ENCODE results near the gene PPFIA1. TPM values are rescaled to one million over a fixed set of nuclear protein-coding genes. Genes with fewer than 3 reads are reported as not detected.
"Not testable (repeated sequence)": the region's sequence is repeated elsewhere in the genome, so short reads cannot be mapped to it uniquely, and the experiment has no call there.

The PPFIA1 gene
- total RNA-seq, 3 donors from 2014 or later, result 38.2 to 48.0 (median 46.7) TPM

DNA sequence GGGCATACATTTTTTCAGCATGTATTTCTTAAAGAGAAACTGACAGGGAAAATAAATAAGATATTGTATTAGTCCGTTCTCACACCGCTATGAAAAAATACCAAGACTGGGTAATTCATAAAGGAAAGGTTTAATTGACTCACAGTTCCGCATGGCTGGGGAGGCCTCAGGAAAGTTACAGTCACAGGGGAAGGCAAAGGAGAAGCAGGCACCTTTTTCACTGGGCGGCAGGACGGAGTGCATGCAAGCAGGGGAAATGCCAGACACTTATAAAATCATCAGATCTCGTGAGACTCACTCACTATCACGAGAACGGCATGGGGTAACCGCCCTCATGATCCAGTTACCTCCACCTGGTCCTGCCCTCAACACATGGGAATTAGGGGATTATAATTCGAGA is 44.2 kb downstream of the PPFIA1 start:
- DNase-seq (no peak), ATAC-seq (no peak)
- no peaks in the 10 kb centered on the region for H3K9me3 Mint-ChIP-seq
- peaks cover 8% of the 10 kb centered on the region for H3K4me1 Mint-ChIP-seq (ENCODE audit: low read depth)
- H3K27me3 Mint-ChIP-seq (ENCODE audit: low read depth), result no peaks in the 10 kb centered on the region
- peaks cover 13% of the 10 kb centered on the region for H3K36me3 Mint-ChIP-seq (ENCODE audit: insufficient read depth)
- H3K4me3 Mint-ChIP-seq, result no peak overlapping the region

DNA sequence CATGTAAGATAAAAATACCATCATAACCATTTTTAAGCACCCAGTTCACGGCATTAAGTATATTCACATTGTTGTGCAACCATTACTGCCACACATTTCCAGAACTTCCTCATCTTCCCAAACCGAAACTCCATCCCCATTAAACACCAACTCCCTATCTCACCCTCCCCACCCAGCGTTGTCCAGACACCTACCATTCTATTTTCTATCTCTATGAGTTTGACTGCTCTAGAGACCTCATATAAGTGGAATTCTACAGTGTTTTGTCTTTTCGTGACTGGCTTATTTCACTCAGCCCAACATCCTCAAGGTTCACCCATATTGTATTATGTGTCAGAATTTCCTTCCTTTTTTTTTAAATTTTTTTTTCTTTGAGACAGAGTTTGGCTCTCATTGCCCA is 45.2 kb downstream of the PPFIA1 start:
- no peaks in the 10 kb centered on the region for H3K27me3 Mint-ChIP-seq (ENCODE audit: low read depth)
- H3K9me3 Mint-ChIP-seq, result no peaks in the 10 kb centered on the region
- DNase-seq (no peak), ATAC-seq (no peak)
- peaks cover 8% of the 10 kb centered on the region for H3K4me1 Mint-ChIP-seq (ENCODE audit: low read depth)
- H3K36me3 Mint-ChIP-seq (ENCODE audit: insufficient read depth), result peaks cover 11% of the 10 kb centered on the region
- H3K4me3 Mint-ChIP-seq, result no peak overlapping the region

DNA sequence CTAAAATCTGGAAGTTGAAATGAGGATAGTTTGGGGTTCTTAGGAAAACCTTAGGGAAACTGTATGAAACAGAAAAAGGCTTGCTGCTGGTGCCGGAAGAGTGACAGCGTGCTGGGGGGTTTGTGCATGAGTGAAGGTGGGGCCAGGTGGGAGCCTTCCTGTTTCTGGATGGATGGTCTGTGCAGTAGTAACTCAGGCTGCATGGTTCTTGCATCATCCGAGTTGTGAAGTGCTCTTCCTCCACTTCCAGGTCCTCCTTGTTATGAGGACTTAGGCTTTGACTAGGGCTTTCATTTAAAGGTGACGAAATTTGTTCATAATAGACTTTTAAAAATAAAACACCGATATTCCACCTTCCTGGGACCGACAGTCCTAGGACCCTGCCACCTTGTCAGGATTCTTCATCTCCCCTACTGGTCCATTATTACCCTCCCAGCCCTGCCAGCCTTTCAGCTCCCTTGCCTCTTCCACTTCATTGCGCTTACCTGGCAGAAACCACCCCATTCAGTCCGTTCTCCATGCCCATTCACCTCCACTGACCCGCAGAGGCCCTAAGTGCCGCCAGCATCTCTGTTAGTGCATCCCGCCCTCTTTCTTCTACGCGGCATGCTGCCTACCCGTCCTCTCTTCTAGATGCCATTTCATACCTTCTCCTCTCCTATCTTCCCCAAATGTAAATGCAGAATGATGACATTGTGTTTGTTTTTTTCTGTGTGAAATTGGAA is 47.3 kb downstream of the PPFIA1 start:
- Mint-ChIP-seq H3K9me3 (no peaks in the 10 kb centered on the region), H3K36me3 (ENCODE audit: insufficient read depth) (peaks cover 10% of the 10 kb centered on the region), H3K27me3 (ENCODE audit: low read depth) (no peaks in the 10 kb centered on the region), H3K4me3 (no peak overlapping the region), H3K4me1 (ENCODE audit: low read depth) (peaks cover 8% of the 10 kb centered on the region)
- no peak for DNase-seq
- no peak for ATAC-seq

DNA sequence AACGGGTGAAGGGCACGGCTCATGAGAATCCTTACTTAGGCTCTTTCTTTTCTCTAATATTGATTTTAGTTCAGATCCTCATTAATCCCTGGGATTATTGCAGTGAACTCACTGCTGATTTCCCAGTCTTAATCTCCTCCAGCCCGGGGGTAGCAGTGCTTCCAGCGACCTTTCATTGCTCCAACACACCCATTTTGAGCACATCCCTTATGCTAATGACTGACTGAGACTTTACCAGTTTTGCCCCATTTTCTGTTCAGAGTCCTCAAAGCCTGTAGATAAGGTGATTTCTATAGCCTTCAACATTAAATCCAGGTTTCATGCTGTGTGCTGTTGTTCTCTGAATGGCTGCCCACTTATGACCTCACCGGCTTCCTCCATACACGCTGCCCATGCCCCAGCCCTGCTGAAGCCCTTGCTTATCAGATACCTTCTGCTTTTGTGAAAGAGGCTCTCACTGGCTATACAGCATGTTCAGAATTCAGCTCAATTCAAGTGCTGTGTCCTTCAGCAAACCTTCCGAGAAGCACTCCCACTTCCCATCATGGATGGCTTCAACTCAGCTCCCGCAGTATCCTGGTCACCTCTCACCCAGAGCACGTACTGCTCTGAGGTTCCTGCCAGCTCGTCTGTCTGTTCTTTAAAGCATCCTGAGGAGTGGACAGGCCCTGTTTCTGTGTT is 49.0 kb downstream of the PPFIA1 start:
- no peaks in the 10 kb centered on the region for H3K4me1 Mint-ChIP-seq (ENCODE audit: low read depth)
- ATAC-seq (no peak), DNase-seq (no peak)
- H3K27me3 Mint-ChIP-seq (ENCODE audit: low read depth), result no peaks in the 10 kb centered on the region
- H3K4me3 Mint-ChIP-seq, result no peak overlapping the region
- H3K9me3 Mint-ChIP-seq, result no peaks in the 10 kb centered on the region
- H3K36me3 Mint-ChIP-seq (ENCODE audit: insufficient read depth), result peaks cover 17% of the 10 kb centered on the region

DNA sequence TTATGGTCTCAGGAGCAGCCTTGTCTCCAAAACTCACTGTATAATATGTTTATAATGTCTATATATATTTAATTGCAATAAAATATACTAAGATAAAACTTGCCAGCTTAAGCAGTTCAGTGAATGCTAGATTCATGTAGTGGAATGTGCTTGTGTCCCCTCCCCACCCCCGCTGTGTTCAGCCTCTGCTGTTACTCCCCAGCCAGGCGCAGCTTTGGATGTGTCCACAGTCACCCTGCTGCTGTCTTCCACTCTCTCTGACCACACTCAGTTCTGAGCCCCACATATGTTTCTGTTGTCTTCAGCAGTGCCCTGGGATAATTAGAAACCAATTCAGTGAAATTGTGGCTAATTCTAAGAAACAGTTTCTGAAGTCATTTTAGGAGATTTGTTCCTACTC is 52.2 kb downstream of the PPFIA1 start:
- DNase-seq (no peak), ATAC-seq (no peak)
- Mint-ChIP-seq H3K4me1 (ENCODE audit: low read depth) (no peaks in the 10 kb centered on the region), H3K9me3 (no peaks in the 10 kb centered on the region), H3K4me3 (no peak overlapping the region), H3K27me3 (ENCODE audit: low read depth) (no peaks in the 10 kb centered on the region), H3K36me3 (ENCODE audit: insufficient read depth) (peaks cover 34% of the 10 kb centered on the region)

DNA sequence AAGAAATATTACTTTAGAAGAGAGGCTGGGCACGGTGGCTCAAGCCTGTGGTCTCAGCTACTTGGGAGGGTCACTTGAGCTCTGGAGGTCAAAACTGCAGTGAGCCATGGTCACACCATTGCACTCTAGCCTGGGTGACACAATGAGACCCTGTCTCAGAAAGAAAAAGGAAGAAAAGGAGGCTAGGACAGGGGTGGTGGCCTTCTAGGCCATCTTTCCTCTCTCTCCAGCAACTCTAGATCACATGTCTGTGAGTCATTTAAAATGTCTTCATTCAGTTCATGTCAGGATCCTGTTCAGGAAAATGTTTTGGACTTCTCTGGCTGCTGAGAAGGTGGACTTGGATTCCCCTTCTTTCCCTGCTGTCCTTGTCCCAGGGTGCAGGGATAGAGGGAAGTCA is 53.3 kb downstream of the PPFIA1 start:
- Mint-ChIP-seq H3K9me3 (no peaks in the 10 kb centered on the region), H3K4me3 (no peak overlapping the region), H3K36me3 (ENCODE audit: insufficient read depth) (peaks cover 42% of the 10 kb centered on the region), H3K4me1 (ENCODE audit: low read depth) (no peaks in the 10 kb centered on the region), H3K27me3 (ENCODE audit: low read depth) (no peaks in the 10 kb centered on the region)
- DNase-seq (no peak), ATAC-seq (no peak)

DNA sequence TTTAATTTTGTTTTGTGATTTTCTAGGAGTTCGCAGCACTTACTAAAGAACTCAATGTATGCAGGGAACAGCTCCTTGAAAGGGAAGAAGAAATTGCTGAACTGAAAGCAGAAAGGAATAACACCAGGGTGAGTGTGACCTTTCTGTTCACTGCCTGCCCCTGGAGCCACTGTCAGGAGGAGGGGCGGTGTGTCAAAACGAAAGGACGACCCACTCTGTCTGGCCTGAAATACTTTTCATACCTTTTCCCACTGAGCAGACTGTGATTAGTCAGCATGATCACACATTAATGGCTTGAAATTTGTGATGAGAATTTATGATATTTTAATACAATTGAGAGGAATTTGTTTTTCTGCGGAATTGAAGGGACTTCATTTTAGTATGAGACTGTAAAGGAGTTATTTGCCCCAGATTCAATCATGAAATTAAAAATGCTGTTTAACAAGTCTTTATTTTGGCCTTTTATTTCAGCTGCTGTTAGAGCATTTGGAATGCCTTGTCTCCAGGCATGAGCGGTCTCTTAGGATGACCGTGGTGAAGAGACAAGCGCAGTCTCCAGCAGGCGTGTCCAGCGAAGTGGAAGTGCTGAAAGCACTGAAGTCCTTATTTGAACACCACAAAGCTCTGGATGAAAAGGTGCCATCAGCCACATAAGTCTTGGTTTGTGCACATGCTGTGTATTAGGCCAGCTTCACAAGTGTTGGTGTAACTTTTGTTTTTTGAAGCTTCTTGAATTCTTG is 54.1 kb downstream of the PPFIA1 start:
- DNase-seq (no peak), ATAC-seq (no peak)
- H3K9me3 Mint-ChIP-seq, result no peaks in the 10 kb centered on the region
- H3K4me3 Mint-ChIP-seq, result no peak overlapping the region
- peaks cover 42% of the 10 kb centered on the region for H3K36me3 Mint-ChIP-seq (ENCODE audit: insufficient read depth)
- no peaks in the 10 kb centered on the region for H3K27me3 Mint-ChIP-seq (ENCODE audit: low read depth)
- H3K4me1 Mint-ChIP-seq (ENCODE audit: low read depth), result no peaks in the 10 kb centered on the region

DNA sequence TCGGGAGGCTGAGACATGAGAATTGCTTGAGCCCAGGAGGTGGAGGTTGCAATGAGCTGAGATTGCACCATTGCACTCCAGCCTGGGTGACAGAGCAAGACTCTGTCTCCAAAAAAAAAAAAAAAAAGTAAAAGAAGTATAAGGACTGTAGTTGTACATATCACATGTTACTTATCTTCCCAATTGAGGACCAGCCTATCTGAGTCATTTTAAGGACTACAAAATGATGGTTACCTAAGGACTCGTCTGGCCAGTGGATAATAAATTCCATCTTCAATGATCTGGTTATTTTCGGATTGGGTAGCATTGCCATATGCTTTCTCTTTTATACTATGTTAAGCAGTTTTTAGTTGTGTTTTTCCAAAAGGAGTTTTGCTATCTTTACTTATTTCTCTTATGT is 55.3 kb downstream of the PPFIA1 start:
- no peak overlapping the region for H3K4me3 Mint-ChIP-seq
- DNase-seq (no peak), ATAC-seq (no peak)
- no peaks in the 10 kb centered on the region for H3K27me3 Mint-ChIP-seq (ENCODE audit: low read depth)
- no peaks in the 10 kb centered on the region for H3K4me1 Mint-ChIP-seq (ENCODE audit: low read depth)
- peaks cover 50% of the 10 kb centered on the region for H3K36me3 Mint-ChIP-seq (ENCODE audit: insufficient read depth)
- no peaks in the 10 kb centered on the region for H3K9me3 Mint-ChIP-seq

DNA sequence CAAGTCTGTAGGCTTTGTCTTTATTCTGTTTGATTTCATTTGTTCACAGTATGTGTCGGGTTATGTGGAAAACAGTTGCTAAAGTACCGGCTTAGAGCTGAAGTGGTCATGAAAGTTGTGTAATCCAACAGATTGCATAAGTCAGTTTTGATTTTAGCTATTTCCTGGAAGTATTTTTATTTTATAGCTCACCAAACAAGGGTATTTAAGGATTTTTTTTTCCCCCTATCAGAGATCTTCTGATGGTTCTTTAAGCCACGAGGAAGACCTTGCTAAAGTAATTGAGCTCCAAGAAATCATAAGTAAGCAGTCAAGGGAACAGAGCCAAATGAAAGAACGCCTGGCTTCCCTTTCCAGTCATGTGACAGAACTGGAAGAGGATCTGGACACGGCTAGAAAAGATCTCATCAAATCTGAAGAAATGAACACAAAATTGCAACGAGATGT is 55.9 kb downstream of the PPFIA1 start:
- no peaks in the 10 kb centered on the region for H3K9me3 Mint-ChIP-seq

DNA sequence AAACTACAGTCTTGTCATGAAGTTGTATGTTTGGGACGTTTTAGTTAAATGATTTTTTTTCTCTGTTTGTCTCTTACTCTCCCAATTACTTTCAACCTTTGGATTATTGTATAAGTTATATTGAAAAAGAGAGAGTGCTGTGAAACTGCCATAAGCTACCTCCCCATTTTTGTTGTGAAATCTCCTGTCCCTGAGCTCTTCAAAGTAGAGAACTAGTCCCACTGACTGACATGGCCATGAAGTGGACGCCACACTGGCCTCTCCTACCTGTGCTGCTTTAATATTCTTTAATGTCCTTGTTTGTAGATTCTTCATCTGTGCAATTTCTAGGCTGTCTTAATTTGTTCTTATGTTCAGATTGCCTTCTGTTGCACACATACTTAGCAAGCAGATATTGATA is 56.3 kb downstream of the PPFIA1 start:
- Mint-ChIP-seq H3K4me3 (no peak overlapping the region), H3K36me3 (ENCODE audit: insufficient read depth) (peaks cover 47% of the 10 kb centered on the region), H3K4me1 (ENCODE audit: low read depth) (no peaks in the 10 kb centered on the region), H3K27me3 (ENCODE audit: low read depth) (no peaks in the 10 kb centered on the region), H3K9me3 (no peaks in the 10 kb centered on the region)
- ATAC-seq (no peak), DNase-seq (no peak)

More for the DNA sequence above, 55.9 kb downstream of the PPFIA1 start:
- Mint-ChIP-seq H3K36me3 (ENCODE audit: insufficient read depth) (peaks cover 47% of the 10 kb centered on the region), H3K27me3 (ENCODE audit: low read depth) (no peaks in the 10 kb centered on the region), H3K4me3 (no peak overlapping the region), H3K4me1 (ENCODE audit: low read depth) (no peaks in the 10 kb centered on the region)
- no peak for ATAC-seq
- DNase-seq, result no peak

DNA sequence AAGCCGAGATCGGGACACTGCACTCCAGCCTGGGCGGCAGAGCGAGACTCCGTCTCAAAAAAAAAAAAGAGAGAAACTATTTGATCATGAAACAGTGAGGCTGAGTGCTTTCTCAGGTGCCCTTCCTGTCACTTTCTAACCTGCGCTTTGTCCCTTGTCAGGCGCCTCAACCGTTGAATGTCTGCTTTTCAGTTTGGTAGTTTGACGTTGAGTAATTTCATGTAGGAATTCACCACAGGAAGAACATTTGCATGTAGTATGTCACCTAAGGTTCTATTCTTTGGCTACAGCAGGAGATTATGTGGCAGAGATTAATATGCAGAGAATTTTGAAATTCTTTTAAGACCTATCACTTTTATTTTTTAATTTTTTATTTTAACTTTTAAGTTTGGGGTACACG is 57.2 kb downstream of the PPFIA1 start:
- H3K36me3 Mint-ChIP-seq (ENCODE audit: insufficient read depth), result peaks cover 51% of the 10 kb centered on the region

DNA sequence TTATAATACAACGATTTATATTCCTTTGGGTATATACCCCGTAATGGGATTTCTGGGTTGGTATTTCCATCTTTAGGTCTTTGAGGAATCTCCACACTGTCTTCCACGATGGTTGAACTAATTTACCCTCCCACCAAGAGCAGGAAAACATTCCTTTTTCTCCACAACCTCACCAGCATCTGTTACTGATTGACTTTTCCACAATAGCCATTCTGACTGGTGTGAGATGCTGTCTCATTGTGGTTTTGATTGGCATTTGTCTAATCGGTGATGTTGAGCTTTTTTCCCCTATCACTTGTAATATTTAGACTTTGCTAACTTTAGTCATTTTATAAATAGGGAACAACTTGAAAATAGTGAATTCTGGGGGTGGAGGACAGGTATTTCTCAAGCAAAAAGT is 58.1 kb downstream of the PPFIA1 start:
- Mint-ChIP-seq H3K36me3 (ENCODE audit: insufficient read depth) (peaks cover 56% of the 10 kb centered on the region), H3K9me3 (no peaks in the 10 kb centered on the region), H3K27me3 (ENCODE audit: low read depth) (no peaks in the 10 kb centered on the region), H3K4me1 (ENCODE audit: low read depth) (no peaks in the 10 kb centered on the region), H3K4me3 (no peak overlapping the region)
- ATAC-seq (no peak), DNase-seq (no peak)

More for the DNA sequence above, 57.2 kb downstream of the PPFIA1 start:
- Mint-ChIP-seq H3K27me3 (ENCODE audit: low read depth) (no peaks in the 10 kb centered on the region), H3K4me3 (no peak overlapping the region), H3K9me3 (no peaks in the 10 kb centered on the region), H3K4me1 (ENCODE audit: low read depth) (no peaks in the 10 kb centered on the region)
- ATAC-seq (no peak), DNase-seq (no peak)

DNA sequence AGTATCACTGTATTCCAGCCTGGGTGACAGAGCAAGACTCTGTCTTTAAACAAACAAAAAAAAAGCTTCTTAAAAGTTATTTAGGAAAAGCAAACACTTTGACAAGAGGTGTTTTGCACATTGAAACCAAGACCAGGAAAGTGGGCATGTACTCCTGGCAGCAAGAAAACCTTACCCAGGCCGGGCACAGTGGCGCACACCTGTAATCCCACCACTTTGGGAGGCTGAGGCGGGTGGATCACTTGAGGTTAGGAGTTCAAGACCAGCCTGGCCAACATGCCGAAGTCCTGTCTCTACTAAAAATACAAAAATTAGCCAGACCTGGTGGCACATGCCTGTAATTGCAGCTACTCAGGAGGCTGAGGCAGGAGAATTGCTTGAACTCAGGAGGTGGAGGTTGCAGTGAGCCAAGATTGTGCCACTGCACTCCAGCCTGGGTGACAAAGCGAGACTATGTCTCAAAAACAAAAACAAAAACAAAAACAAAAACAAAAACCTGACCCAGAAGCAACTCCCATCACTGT is 60.9 kb downstream of the PPFIA1 start:
- H3K4me1 Mint-ChIP-seq (ENCODE audit: low read depth); DNase-seq: not testable (repeated sequence)
- H3K36me3 Mint-ChIP-seq (ENCODE audit: insufficient read depth), result peaks cover 61% of the 10 kb centered on the region

DNA sequence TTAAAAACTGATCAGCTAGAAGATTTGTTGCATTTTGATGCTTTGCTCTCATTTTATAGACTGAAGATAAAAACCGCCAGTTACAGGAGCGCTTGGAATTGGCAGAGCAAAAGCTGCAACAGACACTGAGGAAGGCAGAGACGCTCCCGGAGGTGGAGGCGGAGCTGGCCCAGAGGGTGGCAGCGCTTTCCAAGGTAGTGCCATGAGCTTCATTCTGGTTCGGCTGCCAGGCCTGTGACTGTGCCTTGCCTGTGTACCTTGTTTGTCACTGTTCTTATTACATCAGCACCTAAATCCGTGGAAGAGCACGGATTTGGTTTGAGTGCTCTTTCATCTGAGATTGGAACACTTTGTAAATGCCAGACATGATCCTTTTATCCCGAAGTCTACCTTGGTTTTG is 61.4 kb downstream of the PPFIA1 start:
- no peak for ATAC-seq
- no peaks in the 10 kb centered on the region for H3K27me3 Mint-ChIP-seq (ENCODE audit: low read depth)

More for the DNA sequence above, 60.9 kb downstream of the PPFIA1 start:
- not testable (repeated sequence) for H3K9me3 Mint-ChIP-seq; H3K27me3 Mint-ChIP-seq (ENCODE audit: low read depth); ATAC-seq; H3K4me3 Mint-ChIP-seq

More for the DNA sequence above, 61.4 kb downstream of the PPFIA1 start:
- H3K4me1 Mint-ChIP-seq (ENCODE audit: low read depth), result no peaks in the 10 kb centered on the region
- H3K4me3 Mint-ChIP-seq, result no peak overlapping the region
- DNase-seq, result no peak
- H3K36me3 Mint-ChIP-seq (ENCODE audit: insufficient read depth), result peaks cover 60% of the 10 kb centered on the region
- no peaks in the 10 kb centered on the region for H3K9me3 Mint-ChIP-seq

Measured in activated T-cell treated with anti-CD3 and anti-CD28 coated beads, Interleukin-2, amount 50 U/mL, for 4 hours (primary cell).